ENCODE measurements around the gene ZNF143. TPM values are rescaled to one million over a fixed set of nuclear protein-coding genes. Genes with fewer than 3 reads are reported as not detected.

Gene ZNF143
- total and polyA plus RNA-seq, 2 of the 13 experiments (the other 11 are each of a cell fraction or from before 2014, with no cell fraction given) = 22.4 to 35.6 TPM

DNA sequence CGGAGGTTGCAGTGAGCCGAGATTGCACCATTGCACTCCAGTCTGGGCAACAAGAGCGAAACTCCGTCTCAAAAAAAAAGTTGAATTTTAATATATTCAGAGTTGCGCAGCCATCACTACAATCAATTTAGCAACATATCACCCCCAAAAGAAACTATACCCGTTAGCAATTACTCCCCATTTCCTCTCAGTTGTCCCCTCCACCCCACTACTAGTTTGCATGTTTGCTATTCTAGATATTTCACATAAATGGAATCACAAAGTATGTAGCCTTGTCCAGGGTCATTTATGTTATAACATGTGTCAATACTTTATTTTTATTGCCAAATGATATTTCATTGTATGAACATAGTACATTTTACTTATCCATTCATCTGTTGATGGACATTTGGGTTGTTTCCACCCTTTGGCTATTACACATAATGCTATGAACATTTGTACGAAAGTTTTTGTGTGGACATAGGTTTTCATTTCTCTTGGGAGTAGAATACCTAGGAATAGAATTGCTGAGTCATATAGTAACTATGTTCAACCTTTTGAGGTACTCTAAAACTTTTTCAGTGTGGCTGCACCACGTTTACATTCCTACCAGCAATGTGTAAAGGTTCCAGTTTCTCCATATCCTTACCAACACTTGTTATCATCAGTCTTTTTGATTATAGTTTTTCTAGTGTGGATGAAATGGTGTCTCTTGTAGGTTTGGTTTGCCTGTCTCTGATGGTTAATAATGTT lies 2.2 kb downstream of the ZNF143 start:
- H3K27me3 ChIP-seq (ENCODE audit: control insufficient read depth in 1 of 2, insufficient read depth in 2 of 2, low read length in 2 of 2) = no peaks in the 10 kb centered on the region; a peak in 1 of 5 replicates
- peaks cover 22% of the 10 kb centered on the region for H3K4me1 ChIP-seq (ENCODE audit: insufficient read depth, low read length)
- ATAC-seq (no peak), DNase-seq (ENCODE audit: low spot score) (peak; percentile 32), FAIRE-seq (no peak)
- intact Hi-C loops (cut with micrococcal nuclease; ENCODE audit: unreplicated experiment) (loop anchor here (5.0 kb wide), 3 partner anchors 44 to 844 kb away; partner anchors contain the start of genes ADM and WEE1), in situ Hi-C loops (cut with HindIII; ENCODE audit: extremely low pct_ligation_motif_present, low pct_unique_long_range_greater_than_20kb) (no loop called here)
- POLR2A ChIA-PET = no interaction called here
- no peak overlapping the region for H3K9ac ChIP-seq (ENCODE audit: insufficient read depth, low read depth, low read length)
- H3K79me2 ChIP-seq (ENCODE audit: insufficient read depth, low read length) = peaks cover 57% of the 10 kb centered on the region
- no peaks in the 10 kb centered on the region for H4K20me1 ChIP-seq (ENCODE audit: insufficient read depth, low read length)
- H3K36me3 ChIP-seq (replicated peaks in 1 of 2; ENCODE audit: control insufficient read depth in 1 of 2, insufficient read depth in 2 of 2, low read length in 2 of 2) = no peaks in the 10 kb centered on the region
- no peaks in the 10 kb centered on the region for H3K9me3 ChIP-seq (ENCODE audit: low read length)
- CTCF ChIA-PET (ENCODE audit: low intra/inter-chr PET ratio, low total read pairs) = no interaction called here
- peak overlapping the region; percentile 55 for H3K27ac ChIP-seq (ENCODE audit: extremely low read length, insufficient read depth, low read length)
- 82% methylated on average over 8 of the region's 8 CpGs for WGBS (ENCODE audit: low lambda C conversion rate)
- peak; percentile 92 to 93 for TF ChIP-seq MAFK (conservative IDR thresholded peaks at IDR 0.05 in 1 of 2, IDR thresholded peaks at IDR 0.05 in 1 of 2; ENCODE audit: low read length in 2 of 2)
- TF ChIP-seq MLLT10 (CRISPR knock-in tag; IDR thresholded peaks at IDR 0.05) = no peak
- peak; percentile 84; the same call in 1 of the 2 replicates for TF ChIP-seq NFE2 (CRISPR knock-in tag; IDR thresholded peaks at IDR 0.05)
- no peak for TF ChIP-seq ZNF3 (CRISPR knock-in tag; IDR thresholded peaks at IDR 0.05)
- no peak for TF ChIP-seq FOXA1 (IDR thresholded peaks at IDR 0.05)
- peak; percentile 24; the same call in 1 of the 2 replicates for TF ChIP-seq FOXA1 (CRISPR knock-in tag; IDR thresholded peaks at IDR 0.05)
- TF ChIP-seq GATAD2A (CRISPR knock-in tag; IDR thresholded peaks at IDR 0.05) = peak; percentile 31; the same call in 1 of the 2 replicates
- TF ChIP-seq, protein P1, sequence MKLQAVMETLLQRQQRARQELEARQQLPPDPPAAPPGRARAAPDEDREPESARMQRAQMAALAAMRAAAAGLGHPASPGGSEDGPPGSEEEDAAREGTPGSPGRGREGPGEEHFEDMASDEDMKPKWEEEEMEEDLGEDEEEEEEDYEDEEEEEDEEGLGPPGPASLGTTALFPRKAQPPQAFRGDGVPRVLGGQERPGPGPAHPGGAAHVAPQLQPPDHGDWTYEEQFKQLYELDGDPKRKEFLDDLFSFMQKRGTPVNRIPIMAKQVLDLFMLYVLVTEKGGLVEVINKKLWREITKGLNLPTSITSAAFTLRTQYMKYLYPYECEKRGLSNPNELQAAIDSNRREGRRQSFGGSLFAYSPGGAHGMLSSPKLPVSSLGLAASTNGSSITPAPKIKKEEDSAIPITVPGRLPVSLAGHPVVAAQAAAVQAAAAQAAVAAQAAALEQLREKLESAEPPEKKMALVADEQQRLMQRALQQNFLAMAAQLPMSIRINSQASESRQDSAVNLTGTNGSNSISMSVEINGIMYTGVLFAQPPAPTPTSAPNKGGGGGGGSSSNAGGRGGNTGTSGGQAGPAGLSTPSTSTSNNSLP (IDR thresholded peaks at IDR 0.05; ENCODE audit: low read depth, low read length) = 0 out of 2 replicates have a peak, but pooled peaks have one; percentile 8
- peak; percentile 87 for TF ChIP-seq MAFF (IDR thresholded peaks at IDR 0.05; ENCODE audit: low read depth, low read length)
- no peak for TF ChIP-seq BCL6 (CRISPR knock-in tag; IDR thresholded peaks at IDR 0.05)
- TF ChIP-seq NFE2L2 (IDR thresholded peaks at IDR 0.05; ENCODE audit: low read length) = peak; percentile 98
- H3K4me2 ChIP-seq (ENCODE audit: low read depth, low read length) = peak overlapping the region; percentile 46
- peak overlapping the region in 1 of 3 experiments; percentile 2; a peak in 1 of 6 replicates for H3K4me3 ChIP-seq (replicated peaks in 1 of 3; ENCODE audit: insufficient read depth in 1 of 3, low read depth in 2 of 3, low read length in 3 of 3)
- no peak overlapping the region for H2AFZ ChIP-seq (ENCODE audit: low read length)
- no TSS peak for BruUV-seq (replicated peaks)
